Measurements from ENCODE around the gene LRRC8C. TPM values are rescaled to one million over a fixed set of nuclear protein-coding genes. Genes with fewer than 3 reads are reported as not detected.

The LRRC8C gene
- total RNA-seq, 3 donors from 2014 or later, result 1.5 to 5.0 (median 3.0) TPM

- ATAC-seq (peak; percentile 70), DNase-seq (no peak)
- intact Hi-C loops (cut with DNase I, micrococcal nuclease), result no loop called here
- TF ChIP-seq, protein P1, sequence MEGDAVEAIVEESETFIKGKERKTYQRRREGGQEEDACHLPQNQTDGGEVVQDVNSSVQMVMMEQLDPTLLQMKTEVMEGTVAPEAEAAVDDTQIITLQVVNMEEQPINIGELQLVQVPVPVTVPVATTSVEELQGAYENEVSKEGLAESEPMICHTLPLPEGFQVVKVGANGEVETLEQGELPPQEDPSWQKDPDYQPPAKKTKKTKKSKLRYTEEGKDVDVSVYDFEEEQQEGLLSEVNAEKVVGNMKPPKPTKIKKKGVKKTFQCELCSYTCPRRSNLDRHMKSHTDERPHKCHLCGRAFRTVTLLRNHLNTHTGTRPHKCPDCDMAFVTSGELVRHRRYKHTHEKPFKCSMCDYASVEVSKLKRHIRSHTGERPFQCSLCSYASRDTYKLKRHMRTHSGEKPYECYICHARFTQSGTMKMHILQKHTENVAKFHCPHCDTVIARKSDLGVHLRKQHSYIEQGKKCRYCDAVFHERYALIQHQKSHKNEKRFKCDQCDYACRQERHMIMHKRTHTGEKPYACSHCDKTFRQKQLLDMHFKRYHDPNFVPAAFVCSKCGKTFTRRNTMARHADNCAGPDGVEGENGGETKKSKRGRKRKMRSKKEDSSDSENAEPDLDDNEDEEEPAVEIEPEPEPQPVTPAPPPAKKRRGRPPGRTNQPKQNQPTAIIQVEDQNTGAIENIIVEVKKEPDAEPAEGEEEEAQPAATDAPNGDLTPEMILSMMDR (IDR thresholded peaks at IDR 0.05), result no peak
- Histone ChIP-seq H3K9me3 (no peaks in the 10 kb centered on the region), H3K4me1 (ENCODE audit: low read depth) (no peaks in the 10 kb centered on the region), H3K36me3 (ENCODE audit: low read depth) (no peaks in the 10 kb centered on the region), H3K4me3 (no peak overlapping the region)
Observed at GRCh38 chr1:89739844-89740216, 106.9 kb downstream of the LRRC8C start.

- no peak overlapping the region for H3K4me3 ChIP-seq
- TF ChIP-seq, protein P1 (IDR thresholded peaks at IDR 0.05), result no peak
- no peaks in the 10 kb centered on the region for H3K4me1 ChIP-seq (ENCODE audit: low read depth)
- peaks cover 2% of the 10 kb centered on the region for H3K9me3 ChIP-seq
- no peak for ATAC-seq
- no peaks in the 10 kb centered on the region for H3K36me3 ChIP-seq (ENCODE audit: low read depth)
- DNase-seq, result no peak
- intact Hi-C loops (cut with DNase I, micrococcal nuclease), result no loop called here
Observed at GRCh38 chr1:89743788-89744187, 110.9 kb downstream of the LRRC8C start.

GRCh38 chr1:89746424-89747149, 113.7 kb downstream of the LRRC8C start:
- TF ChIP-seq, protein P1 (IDR thresholded peaks at IDR 0.05), result no peak
- ATAC-seq, result no peak
- H3K9me3 ChIP-seq, result peaks cover 2% of the 10 kb centered on the region
- DNase-seq, result no peak
- H3K4me3 ChIP-seq, result no peak overlapping the region
- intact Hi-C loops (cut with DNase I, micrococcal nuclease), result no loop called here
- no peaks in the 10 kb centered on the region for H3K36me3 ChIP-seq (ENCODE audit: low read depth)
- H3K4me1 ChIP-seq (ENCODE audit: low read depth), result no peaks in the 10 kb centered on the region

- DNase-seq (no peak), ATAC-seq (no peak)
- Histone ChIP-seq H3K4me3 (no peak overlapping the region), H3K36me3 (ENCODE audit: low read depth) (no peaks in the 10 kb centered on the region), H3K4me1 (ENCODE audit: low read depth) (no peaks in the 10 kb centered on the region), H3K9me3 (no peaks in the 10 kb centered on the region)
- intact Hi-C loops (cut with DNase I, micrococcal nuclease), result no loop called here
- TF ChIP-seq, protein P1 (IDR thresholded peaks at IDR 0.05), result no peak
Observed at GRCh38 chr1:89753761-89754160, 120.8 kb downstream of the LRRC8C start.

GRCh38 chr1:89754518-89754917, 121.6 kb downstream of the LRRC8C start:
- peak; percentile 31 for ATAC-seq
- H3K9me3 ChIP-seq, result no peaks in the 10 kb centered on the region
- no peaks in the 10 kb centered on the region for H3K36me3 ChIP-seq (ENCODE audit: low read depth)
- intact Hi-C loops (cut with DNase I, micrococcal nuclease), result no loop called here
- TF ChIP-seq, protein P1 (IDR thresholded peaks at IDR 0.05), result no peak
- no peak for DNase-seq
- H3K4me1 ChIP-seq (ENCODE audit: low read depth), result no peaks in the 10 kb centered on the region
- no peak overlapping the region for H3K4me3 ChIP-seq
